K562 (cell line): Measurements from ENCODE around the gene MOCS3. TPM values are rescaled to one million over a fixed set of nuclear protein-coding genes. Genes with fewer than 3 reads are reported as not detected.

Experiments
- AFF4 ChIP-seq: sonication (generic); formaldehyde crosslinking; IDR thresholded peaks from 2 replicates; pipeline ENCODE4 v1.8.0; 2023; ENCODE audit warnings: mild to moderate bottlenecking, missing genetic modification reagents
- BDP1 ChIP-seq: IDR thresholded peaks from 3 replicates; pipeline ENCODE4 v1.6.1; 2011; ENCODE audit not compliant: insufficient read length, insufficient read depth
- BRD9 ChIP-seq: fragments of 450-650 bp; IDR thresholded peaks from 2 replicates; pipeline ENCODE4 v1.6.1; 2018; ENCODE audit warnings: low read depth; ENCODE audit not compliant: partially characterized antibody
- CBX1 ChIP-seq: sonication (generic); IDR thresholded peaks from 2 replicates; pipeline ENCODE4 v1.6.1; 2016; ENCODE audit warnings: antibody characterized with exemption, low read depth, mild to moderate bottlenecking
- CCAR2 ChIP-seq: fragments of 200-400 bp; formaldehyde crosslinking; IDR thresholded peaks from 2 replicates; pipeline ENCODE4 v1.6.1; 2017; ENCODE audit warnings: mild to moderate bottlenecking, low read depth, low read length
- CGGBP1 ChIP-seq: fragments of 250-450 bp; sonication (Bioruptor Pico); IDR thresholded peaks from 2 replicates; pipeline ENCODE4 v1.9.0; 2021; ENCODE audit warnings: mild to moderate bottlenecking
- E2F6 ChIP-seq, 2 experiments: IDR thresholded peaks; 2 replicates each; pipeline ENCODE4 v1.6.1; 2011; ENCODE audit warnings: borderline replicate concordance in 1 of 2, control low read depth in 1 of 2, low read depth in 1 of 2, low read length in 1 of 2, mild to moderate bottlenecking in 1 of 2, mixed read lengths in 1 of 2, moderate library complexity in 1 of 2; ENCODE audit not compliant: insufficient read depth in 1 of 2, insufficient read length in 1 of 2, poor library complexity in 1 of 2, severe bottlenecking in 1 of 2; ENCODE audit errors: extremely low read depth in 1 of 2
- EZH2 ChIP-seq: IDR thresholded peaks from 2 replicates; pipeline ENCODE4 v1.6.1; 2012; ENCODE audit warnings: low read depth, mild to moderate bottlenecking, inconsistent platforms, low read length, borderline replicate concordance
- FOXP1 ChIP-seq: sonication (generic); formaldehyde crosslinking; IDR thresholded peaks from 2 replicates; pipeline ENCODE4 v1.8.0; 2022; ENCODE audit warnings: mild to moderate bottlenecking, missing genetic modification reagents
- GABPB1 ChIP-seq: sonication (generic); formaldehyde crosslinking; IDR thresholded peaks from 2 replicates; pipeline ENCODE4 v1.8.0; 2022; ENCODE audit warnings: mild to moderate bottlenecking, missing genetic modification reagents
- MAFG ChIP-seq: fragments of 450-650 bp; conservative IDR thresholded peaks from 2 replicates; pipeline ENCODE4 v1.6.1; 2016; ENCODE audit warnings: missing genetic modification characterization, missing compliant biosample characterization
- MTA3 ChIP-seq: fragments of 450-650 bp; formaldehyde crosslinking; IDR thresholded peaks from 2 replicates; pipeline ENCODE4 v1.6.1; 2017; ENCODE audit warnings: mild to moderate bottlenecking, borderline replicate concordance
- NR2C1 ChIP-seq, 2 experiments: fragments of 450-650 bp; IDR thresholded peaks; 2 replicates each; pipeline ENCODE4 v1.6.1; 2017; ENCODE audit warnings: mild to moderate bottlenecking in 2 of 2, antibody characterized with exemption in 1 of 2, inconsistent platforms in 1 of 2, missing compliant biosample characterization in 1 of 2, missing genetic modification characterization in 1 of 2
- POLR2A ChIP-seq: fragments of 450-650 bp; conservative IDR thresholded peaks from 2 replicates; pipeline ENCODE4 v1.6.1; 2016
- POLR3A ChIP-seq: IDR thresholded peaks from 2 replicates; pipeline ENCODE4 v1.6.1; 2011; ENCODE audit warnings: borderline replicate concordance, mild to moderate bottlenecking, moderate library complexity; ENCODE audit not compliant: insufficient read length, insufficient read depth; ENCODE audit errors: extremely low read depth
- SAFB ChIP-seq: fragments of 200-400 bp; formaldehyde crosslinking; IDR thresholded peaks from 2 replicates; pipeline ENCODE4 v1.6.1; 2017; ENCODE audit warnings: low read depth, low read length, borderline replicate concordance
- SETDB1 ChIP-seq: IDR thresholded peaks from one replicate; pipeline ENCODE4 v1.6.1; 2012; ENCODE audit warnings: low read length, control low read depth, inconsistent platforms
- SMARCB1 ChIP-seq: IDR thresholded peaks from 2 replicates; pipeline ENCODE4 v1.6.1; 2011; ENCODE audit warnings: improper control_type of control experiment, low read depth; ENCODE audit not compliant: insufficient read length
- YY1 ChIP-seq, 3 experiments: IDR thresholded peaks; 2 replicates each; pipeline ENCODE4 v1.6.1; 2011; ENCODE audit warnings: low read length in 2 of 3, mild to moderate bottlenecking in 2 of 3, moderate library complexity in 2 of 3, borderline replicate concordance in 1 of 3, control low read depth in 1 of 3, low read depth in 1 of 3; ENCODE audit not compliant: insufficient read depth in 3 of 3, insufficient replicate concordance in 2 of 3, control insufficient read depth in 1 of 3, insufficient read length in 1 of 3; ENCODE audit errors: extremely low read depth in 1 of 3
- ZNF184 ChIP-seq: sonication (generic); formaldehyde crosslinking; IDR thresholded peaks from 2 replicates; pipeline ENCODE4 v1.5.0; 2020; ENCODE audit warnings: missing genetic modification reagents
- ZNF408 ChIP-seq: fragments of 250-450 bp; sonication (Bioruptor Pico); IDR thresholded peaks from 2 replicates; pipeline ENCODE4 v1.4.0; 2020; ENCODE audit warnings: low read depth, mild to moderate bottlenecking, moderate library complexity
- ZNF696 ChIP-seq: fragments of 250-450 bp; sonication (Bioruptor Pico); conservative IDR thresholded peaks from 2 replicates; pipeline ENCODE4 v1.4.0; 2020; ENCODE audit warnings: mild to moderate bottlenecking, moderate library complexity
- polyA plus RNA-seq, 8 experiments: library from polyadenylated mRNA; depleted of rRNA in 4 of 8; stranded (reverse) in 5 of 8; unstranded in 3 of 8; fragments of >200 nt; fragmentation: Nextera tagmentation in 2 of 8; fragmentation: Illumina TruSeq in 1 of 8; extraction: Ambion mirVana in 2 of 8; extraction: Trizol in 1 of 8; gene quantifications; 2 replicates each; pipeline versions ENCODE4 v1.2.1 to v1.2.3, GENCODE V29; 2011 to 2014; ENCODE audit warnings: inconsistent platforms in 1 of 8, missing spikeins in 1 of 8
- total RNA-seq, 7 experiments: library from RNA; depleted of rRNA in 6 of 7; stranded (reverse); fragments of >200 nt in 6 of 7; fragmentation: Illumina TruSeq in 2 of 7; extraction: Trizol in 2 of 7; gene quantifications; 2 replicates each; pipeline versions ENCODE4 v1.2.1 to v1.2.3, GENCODE V29; 2011 to 2021; ENCODE audit warnings: low replicate concordance in 1 of 7

MOCS3 gene
- total and polyA plus RNA-seq, 9 of the 15 experiments (the other 6 are each of a cell fraction or from before 2014, with no cell fraction given), result 0.70 to 6.2 (median 2.9) TPM

GRCh38 chr20:50957798-50958614 lies 612 bp upstream of the MOCS3 start, which contains the start of gene DPM1 (continued):
- TF ChIP-seq E2F6 (IDR thresholded peaks at IDR 0.05; ENCODE audit: borderline replicate concordance in 1 of 2, extremely low read depth in 1 of 2, insufficient read depth in 1 of 2, insufficient read length in 1 of 2, low read depth in 1 of 2, low read length in 1 of 2, poor library complexity in 1 of 2, severe bottlenecking in 1 of 2) (peak in 1 of 2 experiments; percentile 25), SETDB1 (no peak), BDP1 (no peak), BRD9 (no peak), CBX1 (0 out of 2 replicates have a peak, but pooled peaks have one; percentile 42), ZNF696 (CRISPR knock-in tag) (no peak), MAFG (tag) (no peak), MTA3 (peak; percentile 67; the same call in 1 of the 2 replicates), SMARCB1 (no peak), POLR3A (no peak), SAFB (no peak), NR2C1 (IDR thresholded peaks at IDR 0.05) (no peak), NR2C1 (tag; IDR thresholded peaks at IDR 0.05) (no peak), AFF4 (CRISPR knock-in tag) (peak; percentile 86), POLR2A (peak; percentile 98), EZH2 (no peak), ZNF184 (CRISPR knock-in tag) (no peak), CGGBP1 (CRISPR knock-in tag) (no peak), YY1 (IDR thresholded peaks at IDR 0.05; ENCODE audit: borderline replicate concordance in 1 of 3, control insufficient read depth in 1 of 3, extremely low read depth in 1 of 3, insufficient read depth in 3 of 3, insufficient read length in 1 of 3, insufficient replicate concordance in 2 of 3, low read depth in 1 of 3, low read length in 2 of 3) (peak; percentile 48 to 92 (median 86)), FOXP1 (CRISPR knock-in tag) (peak; percentile 90), ZNF408 (CRISPR knock-in tag) (no peak), CCAR2 (no peak), GABPB1 (no peak; the same call in 1 of the 2 replicates)
